Gastrocnemius medialis (tissue), 4 donors: Measurements from ENCODE around the gene RGL3. TPM values are rescaled to one million over a fixed set of nuclear protein-coding genes. Genes with fewer than 3 reads are reported as not detected.
"Not testable (repeated sequence)": the region's sequence is repeated elsewhere in the genome, so short reads cannot be mapped to it uniquely, and the experiment has no call there.

Source experiments
- ATAC-seq, 2 donors: fragments of 150-250 bp; one replicate each; pipeline ENCODE4 v1.9.1; 2016
- DNase-seq, 2 donors: peaks; one replicate each; pipeline ENCODE4 v3.0.0-alpha.2; 2019
- H3K27ac ChIP-seq, 4 donors: fragments of 200-600 bp; sonication (generic); 1 replicate in 1 of 4; 2 replicates in 3 of 4; pipeline ENCODE4 v1.5.1; 2016 to 2018; ENCODE audit warnings: mild to moderate bottlenecking in 2 of 4, moderate library complexity in 1 of 4
- H3K27me3 ChIP-seq, 3 donors: fragments of 200-600 bp; sonication (generic) in 2 of 3; 1 replicate in 1 of 3; 2 replicates in 2 of 3; pipeline versions ENCODE4 v1.5.1 to v1.6.0; 2016 to 2019; ENCODE audit warnings: mild to moderate bottlenecking in 1 of 3, moderate library complexity in 1 of 3
- H3K36me3 ChIP-seq, 2 donors: fragments of 200-600 bp; sonication (generic) in 1 of 2; one replicate each; pipeline ENCODE4 v1.5.1; 2017 to 2018
- H3K4me1 ChIP-seq, 2 donors: fragments of 200-600 bp; sonication (generic) in 1 of 2; one replicate each; pipeline ENCODE4 v1.5.1; 2016 to 2017; ENCODE audit warnings: mild to moderate bottlenecking in 2 of 2
- H3K4me3 ChIP-seq, 4 donors: fragments of 200-600 bp; sonication (generic) in 3 of 4; 1 replicate in 1 of 4; 2 replicates in 3 of 4; pipeline ENCODE4 v1.5.1; 2016 to 2019; ENCODE audit warnings: mild to moderate bottlenecking in 2 of 4
- H3K9me3 ChIP-seq, 3 donors: fragments of 200-600 bp; sonication (generic) in 2 of 3; 1 replicate in 1 of 3; 2 replicates in 2 of 3; pipeline ENCODE4 v1.5.1; 2016 to 2019
- POLR2A ChIP-seq, 2 donors: fragments of 450-650 bp; IDR thresholded peaks; one replicate each; pipeline ENCODE4 v1.6.1; 2017; ENCODE audit warnings: antibody characterized with exemption in 2 of 2, mild to moderate bottlenecking in 2 of 2, moderate library complexity in 2 of 2
- in situ Hi-C, 4 donors: fragments of 200-750 bp; cut with MboI; loops; one replicate each; pipeline versions ENCODE4 v1.15.0 to v1.8.0; 2017; ENCODE audit warnings: low sequenced_read_pairs in 4 of 4
- intact Hi-C: fragments of 100-400 bp; cut with DNase I; formaldehyde crosslinking; loops from one replicate; pipeline ENCODE4 v1.15.1; 2023; ENCODE audit warnings: low total_unique reads
- total RNA-seq, 4 donors: library from RNA; depleted of rRNA; stranded (reverse); fragments of >200 nt; gene quantifications; one replicate each; pipeline versions ENCODE4 v1.1.0 to v1.2.3, GENCODE V29; 2016
- TF ChIP-seq, protein P1 (sequence below), 5 experiments: fragments of 450-650 bp in 3 of 5; fragments of 200-600 bp in 2 of 5; sonication (generic) in 2 of 5; IDR thresholded peaks in 4 of 5; conservative IDR thresholded peaks in 1 of 5; 1 replicate in 4 of 5; 2 replicates in 1 of 5; pipeline ENCODE4 v1.5.1; 2016 to 2019; ENCODE audit warnings: antibody characterized with exemption in 5 of 5, mild to moderate bottlenecking in 3 of 5, moderate library complexity in 3 of 5

Gene RGL3
- total RNA-seq, 4 donors from 2014 or later = 0.33 to 7.0 (median 1.3) TPM

- peak in 1 of 2 donors; percentile 1 for ATAC-seq
- intact Hi-C loops (loop anchor here (1.0 to 2.0 kb wide), 5 partner anchors 55 to 161 kb away; partner anchors contain the start of genes ECSIT, ELOF1, ZNF627 and ZNF653), in situ Hi-C loops (loop anchor here in 1 of 4 donors (5.0 kb wide), 1 partner anchor 59 kb away; no protein-coding TSS in a partner anchor)
- no peak for DNase-seq
- Histone ChIP-seq H3K4me1 (peaks cover 14% of the 10 kb centered on the region in 2 donors), H3K4me3 (peak overlapping the region; percentile 71 to 85 (median 78)), H3K27me3 (no peaks in the 10 kb centered on the region), H3K9me3 (no peaks in the 10 kb centered on the region), H3K36me3 (peaks cover 0 to 40% of the 10 kb centered on the region in 2 donors), H3K27ac (peak overlapping the region; percentile 65 to 85 (median 76))
- TF ChIP-seq POLR2A (IDR thresholded peaks at IDR 0.05) = no peak
- TF ChIP-seq, protein P1, sequence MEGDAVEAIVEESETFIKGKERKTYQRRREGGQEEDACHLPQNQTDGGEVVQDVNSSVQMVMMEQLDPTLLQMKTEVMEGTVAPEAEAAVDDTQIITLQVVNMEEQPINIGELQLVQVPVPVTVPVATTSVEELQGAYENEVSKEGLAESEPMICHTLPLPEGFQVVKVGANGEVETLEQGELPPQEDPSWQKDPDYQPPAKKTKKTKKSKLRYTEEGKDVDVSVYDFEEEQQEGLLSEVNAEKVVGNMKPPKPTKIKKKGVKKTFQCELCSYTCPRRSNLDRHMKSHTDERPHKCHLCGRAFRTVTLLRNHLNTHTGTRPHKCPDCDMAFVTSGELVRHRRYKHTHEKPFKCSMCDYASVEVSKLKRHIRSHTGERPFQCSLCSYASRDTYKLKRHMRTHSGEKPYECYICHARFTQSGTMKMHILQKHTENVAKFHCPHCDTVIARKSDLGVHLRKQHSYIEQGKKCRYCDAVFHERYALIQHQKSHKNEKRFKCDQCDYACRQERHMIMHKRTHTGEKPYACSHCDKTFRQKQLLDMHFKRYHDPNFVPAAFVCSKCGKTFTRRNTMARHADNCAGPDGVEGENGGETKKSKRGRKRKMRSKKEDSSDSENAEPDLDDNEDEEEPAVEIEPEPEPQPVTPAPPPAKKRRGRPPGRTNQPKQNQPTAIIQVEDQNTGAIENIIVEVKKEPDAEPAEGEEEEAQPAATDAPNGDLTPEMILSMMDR (IDR thresholded peaks at IDR 0.05 in 4 of 5, conservative IDR thresholded peaks at IDR 0.05 in 1 of 5) = no peak
These were observed 16.8 kb upstream of the RGL3 start for GRCh38 chr19:11435833-11436313.

- TF ChIP-seq POLR2A (IDR thresholded peaks at IDR 0.05) = peak in 1 of 2 donors; percentile 8
- TF ChIP-seq, protein P1 (IDR thresholded peaks at IDR 0.05 in 4 of 5, conservative IDR thresholded peaks at IDR 0.05 in 1 of 5) = peak; percentile 82 to 97 (median 93)
- Histone ChIP-seq H3K4me3 (peak within 1 kb of the TSS; percentile 71 to 85 (median 78)), H3K27ac (peak within 1 kb of the TSS; percentile 65 to 85 (median 76)), H3K9me3 (no peaks in the 10 kb centered on the region), H3K27me3 (no peaks in the 10 kb centered on the region), H3K4me1 (peaks cover 14% of the 10 kb centered on the region in 2 donors), H3K36me3 (peaks cover 0 to 33% of the 10 kb centered on the region in 2 donors)
- intact Hi-C loops = loop anchor here (1.0 to 2.0 kb wide), 5 partner anchors 54 to 162 kb away; partner anchors contain the start of genes ECSIT, ELOF1, ZNF627 and ZNF653
- DNase-seq = peak; percentile 97 to 98
- in situ Hi-C loops = loop anchor here in 1 of 4 donors (5.0 kb wide), 1 partner anchor 58 kb away; no protein-coding TSS in a partner anchor
- peak; percentile 97 to 99 for ATAC-seq
These were observed 16.1 kb upstream of the RGL3 start, which contains the start of the genes ODAD3 and PRKCSH for GRCh38 chr19:11435057-11435832. Gene ODAD3, minus strand, starts transcription at chr19:11435121. Its CDS starts 105 bp downstream, at chr19:11435016. Gene PRKCSH, plus strand, starts transcription at chr19:11435635. Its CDS starts 483 bp downstream, at chr19:11436118.

DNA sequence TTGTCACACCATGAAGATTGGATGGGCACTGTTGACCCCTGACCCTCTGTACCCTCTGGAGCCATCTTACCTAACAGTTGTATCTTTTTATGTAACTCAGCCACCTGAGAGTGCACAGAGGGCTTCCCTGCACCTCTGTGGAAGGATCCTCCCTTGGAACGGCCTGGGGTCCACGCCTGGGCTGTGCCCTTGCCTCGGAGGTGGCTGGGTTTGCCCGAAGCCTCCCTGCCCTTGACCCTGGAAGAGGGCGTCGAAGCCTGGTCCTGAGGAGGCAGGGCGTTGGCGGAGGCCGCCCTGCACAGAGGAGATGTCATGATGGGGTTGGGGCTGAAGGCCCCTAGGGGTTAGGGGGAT, 15.6 kb upstream of the RGL3 start:
- Histone ChIP-seq H3K4me3 (peak overlapping the region; percentile 71 to 78 (median 74)), H3K4me1 (peaks cover 14% of the 10 kb centered on the region in 2 donors), H3K9me3 (no peaks in the 10 kb centered on the region), H3K36me3 (peaks cover 0 to 28% of the 10 kb centered on the region in 2 donors), H3K27ac (peak overlapping the region; percentile 65 to 85 (median 76)), H3K27me3 (no peaks in the 10 kb centered on the region)
- intact Hi-C loops = loop anchor here (1.0 to 2.0 kb wide), 5 partner anchors 53 to 163 kb away; partner anchors contain the start of genes ECSIT, ELOF1, ZNF627 and ZNF653
- ATAC-seq = no peak
- in situ Hi-C loops = loop anchor here in 1 of 4 donors (5.0 kb wide), 1 partner anchor 57 kb away; no protein-coding TSS in a partner anchor
- no peak for TF ChIP-seq POLR2A (IDR thresholded peaks at IDR 0.05)
- TF ChIP-seq, protein P1 (IDR thresholded peaks at IDR 0.05 in 4 of 5, conservative IDR thresholded peaks at IDR 0.05 in 1 of 5) = no peak
- DNase-seq = no peak

DNA sequence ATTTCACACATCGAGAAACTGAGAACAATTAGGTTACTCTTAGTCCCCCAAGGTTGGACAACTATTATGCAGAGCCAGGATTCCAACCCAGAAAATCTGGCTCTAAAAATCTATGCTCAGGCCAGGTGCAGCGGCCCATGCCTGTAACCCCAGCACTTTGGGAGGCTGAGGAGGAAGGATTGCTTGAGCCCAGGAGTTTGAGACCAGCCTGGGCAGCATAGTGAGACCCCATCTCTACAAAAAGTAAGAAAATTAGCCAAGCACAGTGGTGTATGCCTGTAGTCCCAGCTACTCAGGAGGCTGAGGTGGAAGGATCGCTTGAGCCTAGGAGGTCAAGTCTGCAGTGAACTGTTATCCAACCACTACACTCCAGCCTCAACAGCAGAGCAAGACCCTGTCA, 14.4 kb upstream of the RGL3 start:
- intact Hi-C loops, in situ Hi-C loops, H3K27me3 ChIP-seq, DNase-seq, H3K27ac ChIP-seq, H3K4me3 ChIP-seq, H3K9me3 ChIP-seq, ATAC-seq: not testable (repeated sequence)
- H3K4me1 ChIP-seq = peaks cover 14% of the 10 kb centered on the region in 2 donors
- peaks cover 0 to 21% of the 10 kb centered on the region in 2 donors for H3K36me3 ChIP-seq

- DNase-seq (no peak), ATAC-seq (no peak)
- H3K27me3 ChIP-seq = peaks cover 20 to 26% (median 23%) of the 10 kb centered on the region in 3 donors
- no peak overlapping the region for H3K4me3 ChIP-seq
- no peaks in the 10 kb centered on the region for H3K36me3 ChIP-seq
- TF ChIP-seq POLR2A (IDR thresholded peaks at IDR 0.05) = no peak
- TF ChIP-seq, protein P1 (IDR thresholded peaks at IDR 0.05 in 4 of 5, conservative IDR thresholded peaks at IDR 0.05 in 1 of 5) = no peak
- H3K4me1 ChIP-seq = peaks cover 4 to 11% of the 10 kb centered on the region in 2 donors
- intact Hi-C loops (no loop called here), in situ Hi-C loops (no loop called here)
- H3K27ac ChIP-seq = no peak overlapping the region
- H3K9me3 ChIP-seq = no peaks in the 10 kb centered on the region
These were observed 7.5 kb upstream of the RGL3 start for GRCh38 chr19:11426656-11427055.
